NK-92 (cell line): ENCODE data around the gene PCBD1.
"Not testable (repeated sequence)": the region's sequence is repeated elsewhere in the genome, so short reads cannot be mapped to it uniquely, and the experiment has no call there.

Source experiments
- DNase-seq: peaks from one replicate; lab custom pipeline; 2025; ENCODE audit not compliant: unreplicated experiment; lab: John Stamatoyannopoulos, UW

Gene PCBD1

GRCh38 chr10:70887804-70888800 lies at the start of gene PCBD1:
Gene PCBD1 (minus strand): TSS chr10:70888565. CDS start chr10:70888533, 32 bp downstream.
- no peak for DNase-seq

DNA sequence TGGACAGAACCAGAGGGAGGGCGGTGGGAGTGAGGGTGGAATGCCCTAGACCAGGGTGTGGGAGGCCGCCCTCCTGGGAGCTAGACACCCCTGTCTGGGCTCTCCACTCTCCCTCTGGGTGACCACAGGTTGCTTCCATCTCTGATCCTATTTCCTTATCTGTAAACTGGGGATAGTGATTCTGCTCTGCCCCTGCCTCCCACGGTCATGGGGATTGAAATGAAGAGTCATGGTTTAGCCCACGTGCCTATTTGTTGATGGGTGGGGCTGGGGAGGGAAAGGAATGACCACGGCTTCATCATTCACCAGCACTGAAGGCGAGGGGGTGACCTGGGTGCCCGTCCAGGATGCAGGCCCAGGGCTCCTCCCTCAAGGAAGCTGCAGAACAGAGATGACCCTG lies 49.3 kb upstream of the PCBD1 start:
- DNase-seq = no peak

DNA sequence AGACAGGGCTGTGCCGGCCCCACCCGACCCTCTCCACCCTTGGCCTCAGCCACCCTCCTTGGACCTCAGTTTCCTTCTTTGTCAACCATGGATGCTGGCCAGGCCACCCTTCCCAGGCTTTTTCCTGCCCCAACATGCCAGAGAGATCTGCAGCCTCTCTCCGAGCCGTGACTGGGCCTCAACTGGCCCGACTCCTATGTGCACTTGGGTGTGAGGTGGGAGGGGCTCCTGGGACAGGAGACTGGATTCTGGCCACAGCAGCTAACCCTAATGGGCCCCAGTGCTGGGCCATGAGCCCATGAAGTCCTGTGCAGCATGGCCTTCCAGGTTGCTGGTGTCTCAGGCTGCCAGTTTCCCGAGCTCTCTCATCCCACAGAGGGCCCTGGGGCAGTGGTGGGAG lies 47.7 kb upstream of the PCBD1 start:
- DNase-seq = no peak

GRCh38 chr10:70935631-70936030 lies 47.3 kb upstream of the PCBD1 start:
- DNase-seq = no peak

- DNase-seq = no peak
Measured at GRCh38 chr10:70935125-70935625, 46.8 kb upstream of the PCBD1 start.

GRCh38 chr10:70934701-70935100 lies 46.3 kb upstream of the PCBD1 start:
- DNase-seq = no peak

DNA sequence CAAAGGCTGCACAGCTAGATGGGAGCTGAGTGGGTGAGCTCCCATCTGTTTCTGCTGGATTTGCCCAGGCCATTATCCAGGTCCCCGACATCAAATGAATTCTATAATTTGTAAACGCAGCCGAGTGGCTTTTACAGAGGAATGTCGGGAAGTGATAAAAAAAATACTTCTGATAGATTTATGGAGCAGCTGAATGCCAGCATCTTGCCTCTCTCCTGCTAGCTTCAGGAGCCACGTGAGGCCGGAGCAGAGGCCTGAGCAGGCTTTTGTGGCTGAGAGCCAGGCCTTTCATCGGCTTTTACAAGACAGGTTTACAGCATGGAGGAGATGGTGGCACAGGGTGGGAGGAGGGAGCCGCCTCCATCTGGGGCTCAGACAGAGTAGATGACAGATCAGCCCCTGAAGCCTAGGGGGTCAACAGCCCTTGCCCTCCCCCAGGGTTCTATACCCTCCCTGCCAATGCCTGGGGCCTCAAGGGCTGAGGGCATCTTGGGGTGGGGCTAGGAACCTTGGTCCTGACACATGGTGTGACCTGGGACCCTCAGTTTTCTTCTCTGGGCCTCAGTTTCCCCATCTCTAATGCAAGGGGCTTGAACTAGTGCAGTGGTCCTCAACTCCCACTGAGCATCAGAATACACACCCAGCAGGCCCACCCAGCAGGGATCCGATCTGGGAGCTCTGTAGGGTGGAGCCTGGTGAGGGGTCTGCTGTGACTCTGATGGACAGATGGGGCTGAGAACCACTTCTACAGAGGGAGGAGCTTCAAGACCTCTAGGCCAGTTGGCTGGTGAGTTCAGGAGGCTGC lies 44.2 kb upstream of the PCBD1 start:
- DNase-seq = no peak

DNA sequence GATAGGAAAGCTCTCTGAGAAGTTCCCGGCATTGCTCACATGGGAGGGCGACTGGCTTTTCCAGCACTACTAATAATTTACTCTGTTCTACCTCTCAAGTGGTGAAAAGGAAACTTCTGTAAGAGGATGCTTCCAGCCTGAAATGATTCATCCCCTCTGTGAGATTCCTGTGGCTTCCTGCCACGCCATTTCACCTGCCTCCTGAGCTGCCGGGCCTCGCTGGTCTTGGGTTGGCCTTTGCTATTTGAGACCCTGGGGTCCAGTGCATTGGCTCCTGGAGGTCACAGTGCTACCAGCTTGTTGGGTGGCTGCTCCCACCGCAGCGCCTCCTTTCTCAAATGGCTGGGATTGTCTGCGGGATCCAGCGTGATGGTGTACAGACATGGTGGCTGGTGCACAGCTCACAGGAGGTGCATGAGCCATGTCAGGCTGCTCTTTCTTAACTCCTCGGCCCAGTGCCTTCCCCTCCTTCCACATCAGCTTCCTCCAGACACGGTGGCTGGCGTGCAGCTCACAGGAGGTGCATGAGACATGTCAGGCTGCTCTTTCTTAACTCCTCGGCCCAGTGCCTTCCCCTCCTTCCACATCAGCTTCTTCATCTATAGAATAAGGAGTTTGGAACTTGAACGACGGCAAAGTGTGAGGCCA lies 42.9 kb upstream of the PCBD1 start:
- DNase-seq = no peak

GRCh38 chr10:70930263-70931000 lies 42.1 kb upstream of the PCBD1 start:
- no peak for DNase-seq

DNA sequence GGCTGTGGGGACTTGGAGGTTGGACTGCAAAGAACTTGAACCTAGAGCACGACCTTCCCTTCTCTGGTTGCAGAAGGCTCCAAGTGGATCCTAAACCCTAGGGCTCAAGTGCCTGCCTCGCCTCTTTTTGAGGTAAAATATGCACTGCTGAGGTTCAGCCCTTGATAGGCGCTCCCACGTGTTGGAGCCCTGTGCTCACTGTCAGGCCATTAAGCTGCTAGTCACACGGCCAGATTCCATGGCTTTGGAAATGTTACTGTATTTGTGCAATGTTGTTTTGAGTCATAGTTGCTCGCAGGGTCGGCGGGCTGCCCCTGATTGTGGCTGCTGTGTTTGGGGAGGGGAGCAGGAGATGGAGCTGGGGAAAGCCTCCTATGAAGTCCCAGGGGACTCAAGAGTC lies 39.8 kb upstream of the PCBD1 start:
- DNase-seq = no peak

- DNase-seq = no peak
Measured at GRCh38 chr10:70927189-70927943, 39.0 kb upstream of the PCBD1 start.

DNA sequence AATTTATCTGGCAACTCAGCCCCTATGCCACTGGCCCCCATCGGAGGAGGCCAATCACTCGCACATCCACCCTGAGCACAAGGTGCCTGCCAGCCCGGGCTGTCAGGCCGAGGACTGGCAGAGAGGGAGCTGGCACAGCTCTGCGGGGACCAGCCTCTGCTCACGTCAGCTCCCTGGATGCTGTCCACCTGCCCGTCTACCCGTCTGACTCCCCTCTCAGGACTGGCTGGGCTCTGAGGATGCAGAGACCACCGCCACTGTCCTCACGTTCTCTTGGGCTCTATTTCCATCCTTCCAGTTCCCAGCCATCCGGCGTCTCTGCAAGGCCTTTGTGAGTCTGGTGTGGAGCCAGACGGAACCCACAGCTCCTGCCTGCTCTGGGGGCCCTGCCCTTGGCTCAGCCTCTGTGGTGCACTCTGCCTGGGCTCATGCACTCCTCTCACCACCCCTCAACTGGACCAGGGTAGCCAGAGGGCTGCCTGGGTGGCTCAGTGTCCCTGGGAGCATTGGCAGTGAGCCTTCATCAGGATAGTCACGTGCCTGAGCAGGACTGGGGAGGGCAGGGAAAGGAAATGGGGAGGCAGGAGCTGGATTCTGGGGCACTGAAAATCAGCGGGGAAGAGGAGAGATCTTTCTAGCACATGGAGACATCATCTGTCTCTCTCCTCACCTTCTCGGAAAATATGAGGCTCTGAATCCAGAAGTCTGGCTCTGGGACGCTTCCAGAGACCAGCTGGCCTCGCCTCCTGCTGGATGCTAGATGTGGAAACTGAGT lies 38.0 kb upstream of the PCBD1 start:
- no peak for DNase-seq

GRCh38 chr10:70925377-70926225 lies 37.2 kb upstream of the PCBD1 start:
- no peak for DNase-seq

DNA sequence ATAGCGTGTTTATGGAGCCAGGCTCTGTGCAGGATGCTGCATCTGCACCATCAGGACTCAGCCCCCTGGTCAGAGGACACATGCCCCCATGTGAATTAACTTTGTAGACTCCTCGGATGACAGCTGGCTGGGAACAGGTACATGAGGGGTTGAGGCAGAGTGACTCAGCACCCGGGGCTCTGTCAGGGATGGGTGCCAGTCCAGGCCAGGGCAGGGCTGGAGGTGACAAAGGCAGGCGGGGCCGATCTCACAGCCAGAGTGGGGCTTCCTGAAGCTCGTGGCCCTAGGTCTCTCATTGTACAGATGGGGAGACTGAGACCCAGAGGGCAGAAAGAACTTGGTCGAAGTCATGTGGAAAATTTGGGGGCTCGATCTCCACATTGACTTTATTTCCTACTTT lies 35.3 kb upstream of the PCBD1 start:
- DNase-seq = no peak

GRCh38 chr10:70921285-70921684 lies 32.9 kb upstream of the PCBD1 start:
- no peak for DNase-seq

GRCh38 chr10:70920519-70920918 lies 32.2 kb upstream of the PCBD1 start:
- no peak for DNase-seq

DNA sequence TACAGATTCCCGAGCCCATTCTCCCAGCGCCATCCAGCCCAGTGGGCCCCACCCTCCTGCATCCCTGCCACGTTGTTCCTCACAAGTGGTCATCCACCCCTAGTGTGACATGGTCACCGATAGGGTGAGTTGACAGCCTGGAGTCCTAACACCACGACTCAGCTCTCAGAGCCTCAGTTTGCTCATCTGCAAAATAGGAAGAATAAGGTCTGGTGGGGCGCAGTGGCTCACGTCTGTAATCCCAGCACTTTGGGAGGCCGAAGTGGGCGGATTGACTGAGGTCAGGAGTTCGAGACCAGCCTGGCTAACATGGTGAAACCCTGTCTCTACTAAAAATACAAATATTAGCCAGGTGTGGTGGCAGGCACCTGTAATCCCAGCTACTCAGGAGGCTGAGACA lies 31.5 kb upstream of the PCBD1 start:
- DNase-seq = not testable (repeated sequence)

DNA sequence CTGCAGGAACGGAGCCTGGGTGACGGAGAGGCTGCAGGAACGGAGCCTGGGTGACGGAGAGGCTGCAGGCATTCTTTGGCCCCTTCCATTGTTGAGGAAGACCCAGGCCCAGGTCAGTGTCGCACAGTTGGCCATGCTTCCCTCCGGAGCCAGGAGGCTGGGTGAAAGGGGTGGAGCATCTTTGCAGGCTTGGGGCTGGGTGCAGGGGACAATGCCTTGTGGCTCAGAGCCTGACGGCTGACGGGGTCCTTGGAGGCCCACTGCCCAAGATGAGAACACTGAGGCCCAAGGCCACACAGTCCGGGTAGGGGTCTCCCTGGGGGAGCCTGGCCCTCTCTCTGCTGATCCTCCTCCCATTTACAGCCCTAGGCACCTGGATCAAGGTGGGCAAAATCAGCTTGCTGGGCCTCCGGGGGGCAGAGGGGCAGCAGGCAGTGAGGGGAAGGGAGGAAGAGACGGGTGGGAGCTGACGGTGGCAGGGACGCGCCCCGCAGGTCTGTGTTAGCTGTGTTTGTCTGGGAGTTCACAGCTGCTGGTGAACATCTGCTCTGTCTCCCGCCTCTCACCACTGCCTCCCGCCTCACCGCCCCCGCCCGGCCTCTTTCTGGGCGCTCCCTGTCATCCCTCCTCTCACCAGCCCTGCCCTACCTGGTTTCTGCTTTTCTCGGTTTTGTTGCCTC lies 30.6 kb upstream of the PCBD1 start:
- no peak for DNase-seq
